HUES48 (cell line): Measurements from ENCODE around the gene AZIN2.
"Not testable (repeated sequence)": the region's sequence is repeated elsewhere in the genome, so short reads cannot be mapped to it uniquely, and the experiment has no call there.

Source experiments
- H3K27ac ChIP-seq: one replicate; pipeline ENCODE4 v1.7.0; 2013; ENCODE audit warnings: low read depth, low read length, inconsistent platforms
- H3K27me3 ChIP-seq: 2 replicates; pipeline ENCODE4 v1.6.1; 2013; ENCODE audit warnings: mild to moderate bottlenecking, low read length; ENCODE audit not compliant: control insufficient read depth, insufficient read depth
- H3K36me3 ChIP-seq: 2 replicates; pipeline ENCODE4 v1.6.1; 2013; ENCODE audit warnings: low read length; ENCODE audit not compliant: control insufficient read depth, insufficient read depth
- H3K4me1 ChIP-seq: 2 replicates; pipeline ENCODE4 v1.6.1; 2013; ENCODE audit warnings: mild to moderate bottlenecking, low read length; ENCODE audit not compliant: control insufficient read depth, insufficient read depth
- H3K4me3 ChIP-seq: 2 replicates; pipeline ENCODE4 v1.5.1; 2013; ENCODE audit warnings: mild to moderate bottlenecking, low read depth, low read length
- H3K9ac ChIP-seq: 2 replicates; pipeline ENCODE4 v1.6.1; 2013; ENCODE audit warnings: mild to moderate bottlenecking, low read depth, low read length, moderate library complexity
- H3K9me3 ChIP-seq: 2 replicates; pipeline ENCODE4 v1.6.1; 2013; ENCODE audit warnings: low read length; ENCODE audit not compliant: control insufficient read depth, insufficient read depth

AZIN2 gene

GRCh38 chr1:33128781-33129180, 47.8 kb downstream of the AZIN2 start:
- Histone ChIP-seq H3K27ac (no peak overlapping the region), H3K4me3 (0 out of 2 replicates have a peak overlapping the region, but pooled peaks have one; percentile 18), H3K9me3 (no peaks in the 10 kb centered on the region), H3K36me3 (no peaks in the 10 kb centered on the region), H3K9ac (no peak overlapping the region), H3K27me3 (no peaks in the 10 kb centered on the region), H3K4me1 (peaks cover 16% of the 10 kb centered on the region)

- H3K36me3 ChIP-seq: no peaks in the 10 kb centered on the region
- H3K9ac ChIP-seq: no peak overlapping the region
- H3K27me3 ChIP-seq: no peaks in the 10 kb centered on the region
- no peaks in the 10 kb centered on the region for H3K9me3 ChIP-seq
- H3K27ac ChIP-seq: no peak overlapping the region
- H3K4me1 ChIP-seq: peaks cover 16% of the 10 kb centered on the region
- H3K4me3 ChIP-seq: no peak overlapping the region
Measured at GRCh38 chr1:33130297-33130696, 49.3 kb downstream of the AZIN2 start.

GRCh38 chr1:33131191-33131590, 50.2 kb downstream of the AZIN2 start:
- H3K4me3 ChIP-seq: no peak overlapping the region
- H3K9ac ChIP-seq: no peak overlapping the region
- no peaks in the 10 kb centered on the region for H3K9me3 ChIP-seq

GRCh38 chr1:33132549-33132948, 51.6 kb downstream of the AZIN2 start:
- Histone ChIP-seq H3K27ac (no peak overlapping the region), H3K4me3 (no peak overlapping the region), H3K9me3 (no peaks in the 10 kb centered on the region), H3K27me3 (no peaks in the 10 kb centered on the region), H3K4me1 (peaks cover 14% of the 10 kb centered on the region), H3K9ac (no peak overlapping the region), H3K36me3 (no peaks in the 10 kb centered on the region)

More at GRCh38 chr1:33131191-33131590, 50.2 kb downstream of the AZIN2 start:
- H3K27ac ChIP-seq: no peak overlapping the region
- no peaks in the 10 kb centered on the region for H3K36me3 ChIP-seq
- H3K27me3 ChIP-seq: no peaks in the 10 kb centered on the region
- peaks cover 16% of the 10 kb centered on the region for H3K4me1 ChIP-seq

GRCh38 chr1:33133478-33134105, 52.6 kb downstream of the AZIN2 start:
- no peak overlapping the region for H3K9ac ChIP-seq

GRCh38 chr1:33136041-33136440, 55.1 kb downstream of the AZIN2 start:
- not testable (repeated sequence) for H3K9me3 ChIP-seq, H3K27ac ChIP-seq, H3K4me3 ChIP-seq, H3K27me3 ChIP-seq, H3K9ac ChIP-seq, H3K36me3 ChIP-seq
- peaks cover 22% of the 10 kb centered on the region for H3K4me1 ChIP-seq

More at GRCh38 chr1:33133478-33134105, 52.6 kb downstream of the AZIN2 start:
- Histone ChIP-seq H3K4me3 (no peak overlapping the region), H3K4me1 (peaks cover 10% of the 10 kb centered on the region), H3K36me3 (no peaks in the 10 kb centered on the region), H3K27me3 (no peaks in the 10 kb centered on the region), H3K27ac (no peak overlapping the region), H3K9me3 (no peaks in the 10 kb centered on the region)

- Histone ChIP-seq H3K4me3 (no peak overlapping the region), H3K36me3 (no peaks in the 10 kb centered on the region), H3K9ac (no peak overlapping the region), H3K27me3 (no peaks in the 10 kb centered on the region), H3K9me3 (no peaks in the 10 kb centered on the region), H3K4me1 (peaks cover 28% of the 10 kb centered on the region), H3K27ac (no peak overlapping the region)
Measured at GRCh38 chr1:33137800-33138199, 56.8 kb downstream of the AZIN2 start.

GRCh38 chr1:33140153-33141149, 59.5 kb downstream of the AZIN2 start:
- H3K4me3 ChIP-seq: 0 out of 2 replicates have a peak overlapping the region, but pooled peaks have one; percentile 13
- no peak overlapping the region for H3K9ac ChIP-seq
- H3K4me1 ChIP-seq: peaks cover 28% of the 10 kb centered on the region
- H3K27me3 ChIP-seq: no peaks in the 10 kb centered on the region
- no peaks in the 10 kb centered on the region for H3K9me3 ChIP-seq
- H3K27ac ChIP-seq: peak overlapping the region; percentile 87
- H3K36me3 ChIP-seq: no peaks in the 10 kb centered on the region

GRCh38 chr1:33141216-33141615, 60.3 kb downstream of the AZIN2 start:
- H3K4me1 ChIP-seq: peaks cover 28% of the 10 kb centered on the region
- no peaks in the 10 kb centered on the region for H3K9me3 ChIP-seq
- H3K27ac ChIP-seq: peak overlapping the region; percentile 87
- H3K36me3 ChIP-seq: no peaks in the 10 kb centered on the region
- H3K4me3 ChIP-seq: no peak overlapping the region
- H3K27me3 ChIP-seq: no peaks in the 10 kb centered on the region
- H3K9ac ChIP-seq: no peak overlapping the region

- H3K4me1 ChIP-seq: peaks cover 28% of the 10 kb centered on the region
- no peaks in the 10 kb centered on the region for H3K9me3 ChIP-seq
- no peak overlapping the region for H3K9ac ChIP-seq
- peaks cover 5% of the 10 kb centered on the region; the same call in 1 of the 2 replicates for H3K36me3 ChIP-seq
- no peaks in the 10 kb centered on the region for H3K27me3 ChIP-seq
- H3K27ac ChIP-seq: no peak overlapping the region
- no peak overlapping the region for H3K4me3 ChIP-seq
Measured at GRCh38 chr1:33141781-33142180, 60.8 kb downstream of the AZIN2 start.
